GM12878 (cell line): ENCODE data around the gene RNF121. TPM values are rescaled to one million over a fixed set of nuclear protein-coding genes. Genes with fewer than 3 reads are reported as not detected.

Source experiments
- ATAC-seq: fragments of 200-7000 bp; cut with Tn5 transposase; 3 replicates; pipeline ENCODE4 v1.9.1; 2020; ENCODE audit warnings: mild to moderate bottlenecking, moderate library complexity
- BruUV-seq: library from RNA; stranded (reverse); fragments of 400-500 nt; replicated peaks from 2 replicates; lab custom pipeline; 2021; lab: Mats Ljungman, UMichigan
- CTCF ChIA-PET: fragments of 300-600 bp; sonication (Branson Sonifier 250); formaldehyde crosslinking; extraction: SDS; loops from one replicate; lab custom pipeline; 2021; ENCODE audit warnings: inconsistent platforms; lab: Yijun Ruan, JAX
- POLR2A ChIA-PET: fragments of 350-600 bp; formaldehyde crosslinking; extraction: SDS; loops from one replicate; lab custom pipeline; 2021; ENCODE audit warnings: inconsistent platforms; lab: Charles Lee
- RAD21 ChIA-PET: fragments of 300-600 bp; sonication (Branson Sonifier 250); formaldehyde crosslinking; loops from one replicate; lab custom pipeline; 2023; ENCODE audit warnings: antibody characterized with exemption; ENCODE audit not compliant: unreplicated experiment; lab: Charles Lee
- SMC1A ChIA-PET: fragments of 300-600 bp; sonication (Branson Sonifier 250); formaldehyde crosslinking; loops from one replicate; lab custom pipeline; 2023; ENCODE audit not compliant: unreplicated experiment, uncharacterized antibody; lab: Charles Lee
- DNase-seq: peaks from one replicate; pipeline ENCODE4 v3.0.0-alpha.2; 2011; ENCODE audit warnings: low read depth, low spot score
- FAIRE-seq: peaks from 3 replicates; lab custom pipeline; 2011; peaks lifted over from hg19 to GRCh38; lab: Jason Lieb, UNC
- H2AFZ ChIP-seq: 2 replicates; pipeline ENCODE4 v1.6.0; 2011; ENCODE audit warnings: low read depth, low read length, control low read depth; ENCODE audit not compliant: control insufficient read depth
- H3K27ac ChIP-seq: 2 replicates; pipeline ENCODE4 v1.5.1; 2011; ENCODE audit warnings: control low read depth; ENCODE audit not compliant: control insufficient read depth, insufficient read depth
- H3K27me3 ChIP-seq, 2 experiments: replicated peaks in 1 of 2; 2 replicates each; pipeline versions ENCODE4 v1.6.0 to v1.6.1; 2011; ENCODE audit warnings: low read length in 1 of 2; ENCODE audit not compliant: control insufficient read depth in 2 of 2, insufficient read depth in 2 of 2
- H3K36me3 ChIP-seq, 2 experiments: 2 replicates each; pipeline ENCODE4 v1.5.1; 2011; ENCODE audit warnings: low read length in 1 of 2; ENCODE audit not compliant: control insufficient read depth in 2 of 2, insufficient read depth in 2 of 2
- H3K4me1 ChIP-seq: 2 replicates; pipeline ENCODE4 v1.6.1; 2011; ENCODE audit warnings: mild to moderate bottlenecking, low read length, moderate library complexity, mixed read lengths; ENCODE audit not compliant: control insufficient read depth, insufficient read depth
- H3K4me2 ChIP-seq: 2 replicates; pipeline ENCODE4 v1.6.0; 2011; ENCODE audit warnings: control low read depth; ENCODE audit not compliant: control insufficient read depth, insufficient read depth
- H3K4me3 ChIP-seq: fragments of 200-600 bp; sonication (generic); 2 replicates; pipeline ENCODE4 v1.5.1; 2016
- H3K79me2 ChIP-seq: 2 replicates; pipeline ENCODE4 v1.6.0; 2011; ENCODE audit warnings: low read length; ENCODE audit not compliant: control insufficient read depth, insufficient read depth
- H3K9ac ChIP-seq: 2 replicates; pipeline ENCODE4 v1.8.0; 2011; ENCODE audit warnings: low read length, control low read depth, mixed read lengths; ENCODE audit not compliant: control insufficient read depth, insufficient read depth
- H3K9me3 ChIP-seq: replicated peaks from 3 replicates; pipeline ENCODE4 v1.5.1; 2011; ENCODE audit warnings: mild to moderate bottlenecking, low read length; ENCODE audit not compliant: control insufficient read depth, insufficient read depth
- H4K20me1 ChIP-seq: 2 replicates; pipeline ENCODE4 v1.6.0; 2011; ENCODE audit not compliant: control insufficient read depth, insufficient read depth
- ATF7 ChIP-seq: fragments of 450-650 bp; IDR thresholded peaks from 2 replicates; pipeline ENCODE4 v1.6.1; 2016; ENCODE audit warnings: low read depth, mild to moderate bottlenecking
- BMI1 ChIP-seq: fragments of 450-650 bp; IDR thresholded peaks from 2 replicates; pipeline ENCODE4 v1.6.1; 2016; ENCODE audit warnings: mild to moderate bottlenecking, moderate library complexity, borderline replicate concordance
- CHD2 ChIP-seq: IDR thresholded peaks from 2 replicates; pipeline ENCODE4 v1.6.1; 2011; ENCODE audit warnings: low read depth, low read length, improper control_type of control experiment, borderline replicate concordance
- FOXK2 ChIP-seq: fragments of 450-650 bp; IDR thresholded peaks from 2 replicates; pipeline ENCODE4 v1.6.1; 2017; ENCODE audit warnings: mild to moderate bottlenecking, moderate library complexity
- MEF2A ChIP-seq: IDR thresholded peaks from 2 replicates; pipeline ENCODE4 v1.6.1; 2011; ENCODE audit warnings: low read depth, mild to moderate bottlenecking, low read length, moderate library complexity; ENCODE audit not compliant: insufficient read depth
- NFXL1 ChIP-seq: fragments of 450-650 bp; IDR thresholded peaks from 2 replicates; pipeline ENCODE4 v1.6.1; 2017; ENCODE audit warnings: antibody characterized with exemption, mild to moderate bottlenecking, borderline replicate concordance
- REST ChIP-seq: IDR thresholded peaks from 2 replicates; pipeline ENCODE4 v1.6.1; 2012; ENCODE audit warnings: mild to moderate bottlenecking, low read depth, low read length
- SMAD5 ChIP-seq: IDR thresholded peaks from 2 replicates; pipeline ENCODE4 v1.6.1; 2016; ENCODE audit warnings: antibody characterized with exemption, low read depth
- SUZ12 ChIP-seq: fragments of 200-600 bp; sonication (generic); IDR thresholded peaks from one replicate; pipeline ENCODE4 v1.6.1; 2018; ENCODE audit warnings: antibody characterized with exemption, mild to moderate bottlenecking; ENCODE audit not compliant: unreplicated experiment
- TBL1XR1 ChIP-seq: IDR thresholded peaks from 2 replicates; pipeline ENCODE4 v1.6.1; 2012; ENCODE audit warnings: low read depth, low read length, improper control_type of control experiment
- ZZZ3 ChIP-seq: IDR thresholded peaks from 2 replicates; pipeline ENCODE4 v1.6.1; 2011; ENCODE audit warnings: low read depth; ENCODE audit not compliant: control insufficient read depth, insufficient read length
- WGBS: methylation state at CpG from one replicate; pipeline ENCODE4 v1.1.6; 2016; ENCODE audit warnings: low lambda C conversion rate; ENCODE audit not compliant: insufficient replicate concordance, insufficient coverage; ENCODE audit errors: missing lambda C conversion rate; 5-methylcytosine and 5-hydroxymethylcytosine counted together
- in situ Hi-C: fragments of 300-500 bp; cut with MboI; formaldehyde crosslinking; loops from 9 replicates; pipeline ENCODE4 v1.14.3; 2018; ENCODE audit warnings: mixed read lengths
- intact Hi-C: fragments of 100-400 bp; cut with micrococcal nuclease; formaldehyde crosslinking; loops from one replicate; pipeline ENCODE4 v1.14.2; 2022; ENCODE audit not compliant: unreplicated experiment
- polyA plus RNA-seq, 11 experiments: library from polyadenylated mRNA; depleted of rRNA in 4 of 11; unstranded in 6 of 11; stranded (reverse) in 5 of 11; fragments of >200 nt; fragmentation: Nextera tagmentation in 4 of 11; fragmentation: Illumina TruSeq in 1 of 11; extraction: Ambion mirVana in 4 of 11; extraction: Trizol in 1 of 11; gene quantifications; 1 replicate in 1 of 11; 2 replicates in 10 of 11; pipeline versions ENCODE4 v1.2.1 to v1.2.3, GENCODE V29; 2011 to 2016; ENCODE audit warnings: inconsistent platforms in 2 of 11, missing spikeins in 2 of 11, low read depth in 1 of 11
- total RNA-seq, 4 experiments: library from RNA; depleted of rRNA in 3 of 4; stranded (reverse); fragments of >200 nt in 3 of 4; fragmentation: Illumina TruSeq in 1 of 4; extraction: Trizol in 1 of 4; gene quantifications; 2 replicates each; pipeline versions ENCODE4 v1.2.1 to v1.2.3, GENCODE V29; 2013 to 2021

Gene RNF121
- total and polyA plus RNA-seq, 10 of the 15 experiments (the other 5 are each of a cell fraction or from before 2014, with no cell fraction given), result 8.6 to 73.7 (median 32.7) TPM

GRCh38 chr11:71940561-71941219, 11.8 kb downstream of the RNF121 start:
- in situ Hi-C loops, result no loop called here
- TF ChIP-seq MEF2A (no peak), SMAD5 (no peak), ATF7 (no peak), BMI1 (no peak)

GRCh38 chr11:71946144-71946571, 17.3 kb downstream of the RNF121 start:
- H3K4me3 ChIP-seq, result no peak overlapping the region
- 0% methylated on average over 2 of the region's 2 CpGs for WGBS
- H3K9ac ChIP-seq, result no peak overlapping the region
- H2AFZ ChIP-seq, result no peak overlapping the region
- H3K9me3 ChIP-seq, result no peaks in the 10 kb centered on the region
- no peaks in the 10 kb centered on the region for H4K20me1 ChIP-seq
- ChIA-PET CTCF (interaction anchor here (0.7 to 5.4 kb wide), 3 partner anchors 14 to 213 kb away, joined by 3 to 38 read pairs (median 4); no protein-coding TSS in a partner anchor), SMC1A (interaction anchor here (0.7 to 6.2 kb wide), 5 partner anchors 11 to 46 kb away, joined by 3 to 50 read pairs (median 4); no protein-coding TSS in a partner anchor), RAD21 (interaction anchor here (1.1 to 3.6 kb wide), 3 partner anchors 14 to 121 kb away, joined by 3 to 17 read pairs (median 5); no protein-coding TSS in a partner anchor), POLR2A (interaction anchor here (1.2 to 2.5 kb wide), 4 partner anchors 9 to 18 kb away, joined by 3 to 16 read pairs (median 10); partner anchors contain the start of genes RNF121 and XNDC1N)
- no peaks in the 10 kb centered on the region for H3K27me3 ChIP-seq
- intact Hi-C loops, result no loop called here
- H3K4me1 ChIP-seq, result peaks cover 13% of the 10 kb centered on the region; the same call in 1 of the 2 replicates
- DNase-seq (no peak), FAIRE-seq (no peak), ATAC-seq (peak; percentile 80)
- in situ Hi-C loops, result no loop called here
- no peaks in the 10 kb centered on the region; a peak in 2 of 4 replicates for H3K36me3 ChIP-seq
- H3K79me2 ChIP-seq, result peaks cover 71% of the 10 kb centered on the region
- no peak overlapping the region for H3K4me2 ChIP-seq
- no peak overlapping the region for H3K27ac ChIP-seq
- no TSS peak for BruUV-seq
- TF ChIP-seq NFXL1 (no peak), FOXK2 (no peak), REST (no peak), SUZ12 (no peak), ZZZ3 (no peak), CHD2 (no peak), TBL1XR1 (no peak)

More at GRCh38 chr11:71940561-71941219, 11.8 kb downstream of the RNF121 start:
- no peak overlapping the region for H3K27ac ChIP-seq
- H3K9ac ChIP-seq, result no peak overlapping the region
- 96% methylated on average over 6 of the region's 6 CpGs for WGBS
- peaks cover 0 to 6% of the 10 kb centered on the region in 2 experiments for H3K36me3 ChIP-seq
- peaks cover 13% of the 10 kb centered on the region; the same call in 1 of the 2 replicates for H3K4me1 ChIP-seq
- no peak overlapping the region for H2AFZ ChIP-seq
- peaks cover 74% of the 10 kb centered on the region for H3K79me2 ChIP-seq
- H3K4me3 ChIP-seq, result no peak overlapping the region
- CTCF ChIA-PET, result interaction anchor here (0.9 to 1.3 kb wide), 2 partner anchors 12 to 13 kb away, joined by 3 read pairs; partner anchors contain the start of genes RNF121 and XNDC1N
- SMC1A ChIA-PET, result no interaction called here
- POLR2A ChIA-PET, result interaction anchor here (1.0 kb wide), 1 partner anchor 9 kb away, joined by 3 read pairs; no protein-coding TSS in a partner anchor
- H3K9me3 ChIP-seq, result no peaks in the 10 kb centered on the region
- H3K27me3 ChIP-seq, result no peaks in the 10 kb centered on the region
- H4K20me1 ChIP-seq, result no peaks in the 10 kb centered on the region
- ATAC-seq (no peak), DNase-seq (no peak), FAIRE-seq (no peak)
- TSS peak; percentile 33 for BruUV-seq
- RAD21 ChIA-PET, result no interaction called here
- intact Hi-C loops, result no loop called here
- no peak overlapping the region for H3K4me2 ChIP-seq
